Breast epithelium (tissue), 4 donors: ENCODE data around the gene STK35. TPM values are rescaled to one million over a fixed set of nuclear protein-coding genes. Genes with fewer than 3 reads are reported as not detected.

Experiments
- DNase-seq, 2 donors: peaks; one replicate each; pipeline ENCODE4 v3.0.0-alpha.2; 2019; ENCODE audit warnings: low spot score in 2 of 2
- H3K27ac ChIP-seq, 2 donors: fragments of 200-600 bp; sonication (generic) in 1 of 2; one replicate each; pipeline ENCODE4 v1.5.1; 2016 to 2019; ENCODE audit warnings: mild to moderate bottlenecking in 1 of 2
- H3K27me3 ChIP-seq, 2 donors: fragments of 200-600 bp; sonication (generic) in 1 of 2; one replicate each; pipeline versions ENCODE4 v1.5.1 to v1.6.0; 2017 to 2019; ENCODE audit warnings: control low read depth in 1 of 2, mild to moderate bottlenecking in 1 of 2
- H3K36me3 ChIP-seq: fragments of 200-600 bp; one replicate; pipeline ENCODE4 v1.5.1; 2019
- H3K4me1 ChIP-seq, 2 donors: fragments of 200-600 bp; sonication (generic); one replicate each; pipeline ENCODE4 v1.5.1; 2016 to 2019; ENCODE audit warnings: control low read depth in 1 of 2
- H3K4me3 ChIP-seq, 3 donors: fragments of 200-600 bp; sonication (generic); 1 replicate in 2 of 3; 2 replicates in 1 of 3; pipeline ENCODE4 v1.5.1; 2016 to 2019; ENCODE audit warnings: mild to moderate bottlenecking in 3 of 3, moderate library complexity in 2 of 3
- H3K9me3 ChIP-seq, 2 donors: fragments of 200-600 bp; sonication (generic) in 1 of 2; one replicate each; pipeline ENCODE4 v1.5.1; 2016 to 2019; ENCODE audit warnings: control low read depth in 1 of 2
- POLR2A ChIP-seq: fragments of 450-650 bp; IDR thresholded peaks from one replicate; pipeline ENCODE4 v1.6.1; 2016; ENCODE audit warnings: antibody characterized with exemption, mild to moderate bottlenecking, moderate library complexity
- POLR2AphosphoS5 ChIP-seq, 3 donors: sonication (generic); formaldehyde crosslinking; IDR thresholded peaks; one replicate each; pipeline ENCODE4 v1.6.1; 2017; ENCODE audit warnings: antibody characterized with exemption in 3 of 3
- intact Hi-C: fragments of 100-400 bp; cut with DNase I; formaldehyde crosslinking; loops from one replicate; pipeline ENCODE4 v1.15.1; 2023; ENCODE audit warnings: low total_unique reads
- total RNA-seq, 3 donors: library from RNA; depleted of rRNA; stranded (reverse); fragments of >200 nt; gene quantifications; one replicate each; pipeline ENCODE4 v1.1.0, GENCODE V29; 2016
- TF ChIP-seq, protein P1 (sequence below), 3 donors: fragments of 450-650 bp; IDR thresholded peaks; one replicate each; pipeline ENCODE4 v1.5.1; 2016 to 2017; ENCODE audit warnings: antibody characterized with exemption in 3 of 3, mild to moderate bottlenecking in 3 of 3, moderate library complexity in 3 of 3

The STK35 gene
- total RNA-seq, 3 donors from 2014 or later = 15.2 to 26.3 (median 16.7) TPM

DNA sequence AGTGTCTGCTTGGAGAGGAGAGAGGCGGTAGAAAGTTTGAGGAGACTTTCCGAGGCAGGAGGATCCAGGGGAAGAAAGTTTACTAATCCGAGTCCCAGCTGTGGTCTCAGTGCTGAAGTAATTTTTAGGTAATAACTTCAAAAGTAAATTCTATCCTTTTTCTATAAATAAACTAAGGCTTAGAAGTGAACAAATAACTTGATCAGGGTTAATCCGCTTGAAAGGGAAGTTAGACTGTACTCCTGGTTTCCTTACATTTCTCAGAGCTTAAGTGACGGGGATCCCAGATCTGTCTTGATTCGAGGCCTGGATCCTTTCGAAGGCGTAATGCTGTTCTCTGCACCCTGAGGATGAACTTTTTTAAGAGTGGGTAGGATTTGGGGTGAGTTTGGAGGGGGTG, 2.6 kb downstream of the STK35 start:
- TF ChIP-seq POLR2A (no peak), POLR2AphosphoS5 (IDR thresholded peaks at IDR 0.05) (no peak)
- TF ChIP-seq, protein P1, sequence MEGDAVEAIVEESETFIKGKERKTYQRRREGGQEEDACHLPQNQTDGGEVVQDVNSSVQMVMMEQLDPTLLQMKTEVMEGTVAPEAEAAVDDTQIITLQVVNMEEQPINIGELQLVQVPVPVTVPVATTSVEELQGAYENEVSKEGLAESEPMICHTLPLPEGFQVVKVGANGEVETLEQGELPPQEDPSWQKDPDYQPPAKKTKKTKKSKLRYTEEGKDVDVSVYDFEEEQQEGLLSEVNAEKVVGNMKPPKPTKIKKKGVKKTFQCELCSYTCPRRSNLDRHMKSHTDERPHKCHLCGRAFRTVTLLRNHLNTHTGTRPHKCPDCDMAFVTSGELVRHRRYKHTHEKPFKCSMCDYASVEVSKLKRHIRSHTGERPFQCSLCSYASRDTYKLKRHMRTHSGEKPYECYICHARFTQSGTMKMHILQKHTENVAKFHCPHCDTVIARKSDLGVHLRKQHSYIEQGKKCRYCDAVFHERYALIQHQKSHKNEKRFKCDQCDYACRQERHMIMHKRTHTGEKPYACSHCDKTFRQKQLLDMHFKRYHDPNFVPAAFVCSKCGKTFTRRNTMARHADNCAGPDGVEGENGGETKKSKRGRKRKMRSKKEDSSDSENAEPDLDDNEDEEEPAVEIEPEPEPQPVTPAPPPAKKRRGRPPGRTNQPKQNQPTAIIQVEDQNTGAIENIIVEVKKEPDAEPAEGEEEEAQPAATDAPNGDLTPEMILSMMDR (IDR thresholded peaks at IDR 0.05) = no peak
- no peak for DNase-seq
- no peaks in the 10 kb centered on the region for H3K9me3 ChIP-seq
- no peaks in the 10 kb centered on the region for H3K27me3 ChIP-seq
- peaks cover 0 to 15% of the 10 kb centered on the region in 2 donors for H3K4me1 ChIP-seq
- no peaks in the 10 kb centered on the region for H3K36me3 ChIP-seq
- H3K27ac ChIP-seq = peak overlapping the region in 1 of 2 donors; percentile 99
- H3K4me3 ChIP-seq = peak overlapping the region; percentile 68 to 95 (median 92)
- intact Hi-C loops = no loop called here

DNA sequence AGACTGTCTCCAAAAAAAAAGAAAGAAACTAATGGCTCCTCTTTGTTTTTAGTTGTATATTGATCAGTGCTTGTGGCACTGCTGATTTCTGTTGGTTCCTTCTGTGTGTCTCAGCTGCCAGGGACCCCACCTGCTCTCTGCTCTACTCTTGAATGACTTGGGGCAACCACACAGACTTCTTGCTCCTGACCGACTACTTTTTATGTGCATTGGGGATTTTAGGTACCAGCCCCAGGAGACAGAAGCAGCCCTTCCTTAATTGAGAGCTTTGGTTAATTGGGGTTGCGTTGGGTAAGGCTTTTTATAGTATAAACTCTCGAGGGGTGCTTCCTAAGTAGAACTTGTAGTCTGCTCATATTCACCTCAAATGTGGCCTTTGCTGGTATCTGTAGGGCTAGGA, 6.9 kb downstream of the STK35 start:
- Histone ChIP-seq H3K36me3 (no peaks in the 10 kb centered on the region), H3K9me3 (no peaks in the 10 kb centered on the region), H3K4me3 (no peak overlapping the region), H3K4me1 (peaks cover 0 to 21% of the 10 kb centered on the region in 2 donors), H3K27ac (no peak overlapping the region), H3K27me3 (no peaks in the 10 kb centered on the region)
- no peak for DNase-seq
- TF ChIP-seq POLR2AphosphoS5 (IDR thresholded peaks at IDR 0.05) (no peak), POLR2A (no peak)
- TF ChIP-seq, protein P1 (IDR thresholded peaks at IDR 0.05) = no peak
- intact Hi-C loops = no loop called here

DNA sequence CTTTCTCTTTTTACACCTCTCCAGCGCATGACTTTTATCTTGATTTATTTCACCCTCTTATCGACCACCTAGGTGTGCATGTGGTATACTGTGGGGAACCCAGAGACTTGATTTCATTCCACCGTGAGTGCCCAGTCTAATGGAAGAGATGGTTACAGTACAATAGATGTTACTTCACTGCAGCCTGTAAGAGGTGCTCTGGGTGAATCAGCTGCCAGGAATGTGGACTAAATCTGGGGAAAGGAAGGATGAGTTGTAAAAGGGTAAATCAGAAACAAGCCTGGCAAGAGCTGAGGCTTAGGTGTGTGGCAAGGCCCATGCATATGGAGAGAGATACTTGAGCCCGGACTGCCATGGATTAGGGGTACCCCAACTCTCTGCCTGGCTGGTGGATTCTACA, 7.4 kb downstream of the STK35 start:
- Histone ChIP-seq H3K36me3 (no peaks in the 10 kb centered on the region), H3K27me3 (no peaks in the 10 kb centered on the region), H3K4me3 (no peak overlapping the region), H3K4me1 (peaks cover 0 to 21% of the 10 kb centered on the region in 2 donors), H3K27ac (peak overlapping the region in 1 of 2 donors; percentile 17), H3K9me3 (no peaks in the 10 kb centered on the region)
- TF ChIP-seq, protein P1 (IDR thresholded peaks at IDR 0.05) = no peak
- TF ChIP-seq POLR2AphosphoS5 (IDR thresholded peaks at IDR 0.05) = no peak
- no peak for TF ChIP-seq POLR2A
- no peak for DNase-seq
- intact Hi-C loops = no loop called here

DNA sequence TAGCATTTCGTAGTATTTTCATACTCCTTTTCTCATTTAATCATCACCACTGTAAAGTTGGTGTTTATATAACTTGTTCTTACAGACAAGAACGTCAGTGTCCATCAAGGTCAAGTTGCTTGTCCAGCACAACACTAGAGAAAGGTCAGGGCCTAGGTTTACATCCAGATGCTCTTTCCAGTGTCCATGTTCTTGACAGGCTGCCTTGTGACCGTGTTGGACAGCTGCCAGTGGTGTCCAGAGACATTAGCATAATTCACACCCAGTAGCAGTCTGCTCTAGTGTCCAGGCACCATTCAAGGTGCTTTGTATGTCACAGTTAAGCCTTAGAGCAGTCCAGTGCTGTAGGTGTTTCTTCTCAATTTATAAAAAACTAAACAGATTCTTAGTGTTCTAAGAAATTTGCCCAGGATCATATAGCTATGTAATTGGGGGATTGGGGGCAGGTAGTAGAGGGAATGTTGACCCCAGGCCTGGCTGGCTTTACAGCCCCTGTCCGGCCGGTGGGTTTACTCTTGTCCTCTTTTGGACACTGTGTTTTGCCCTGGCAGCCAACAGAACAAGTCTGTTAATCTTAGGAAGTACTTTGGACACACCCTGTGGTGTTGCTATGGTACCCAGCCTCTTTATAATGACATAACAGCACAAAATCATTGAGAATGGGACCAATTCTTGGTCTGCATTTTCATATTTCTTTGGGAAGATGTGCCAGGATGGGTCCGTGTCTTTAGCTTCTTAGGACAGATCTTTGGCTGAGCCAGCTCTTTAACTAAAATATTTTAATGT, 8.0 kb downstream of the STK35 start:
- Histone ChIP-seq H3K27ac (peak overlapping the region in 1 of 2 donors; percentile 17), H3K4me1 (peaks cover 0 to 18% of the 10 kb centered on the region in 2 donors), H3K27me3 (no peaks in the 10 kb centered on the region), H3K36me3 (no peaks in the 10 kb centered on the region), H3K9me3 (no peaks in the 10 kb centered on the region), H3K4me3 (no peak overlapping the region)
- no peak for DNase-seq
- TF ChIP-seq POLR2A = no peak
- TF ChIP-seq, protein P1 (IDR thresholded peaks at IDR 0.05) = no peak
- no peak for TF ChIP-seq POLR2AphosphoS5 (IDR thresholded peaks at IDR 0.05)
- intact Hi-C loops = no loop called here

DNA sequence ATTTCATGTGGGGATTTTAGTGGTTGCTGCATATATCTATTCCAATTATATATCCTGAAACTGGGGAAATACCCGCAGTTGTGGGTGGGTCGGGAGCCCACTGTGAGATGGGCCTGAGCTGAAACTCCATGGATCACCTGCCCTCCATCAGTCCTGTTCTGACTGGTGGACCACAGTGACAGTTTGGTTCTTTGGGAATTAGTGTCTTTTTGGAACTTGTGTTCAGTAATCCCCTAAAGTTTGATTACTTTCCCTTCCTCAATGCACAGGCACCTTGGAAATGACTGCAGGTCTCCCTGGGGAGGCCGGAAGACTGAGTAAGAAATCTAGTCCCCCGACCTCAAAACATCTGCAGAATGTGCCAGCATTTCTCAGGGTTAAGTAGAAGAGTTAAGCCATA, 11.3 kb downstream of the STK35 start:
- Histone ChIP-seq H3K4me1 (peaks cover 0 to 14% of the 10 kb centered on the region in 2 donors), H3K36me3 (peaks cover 5% of the 10 kb centered on the region), H3K9me3 (no peaks in the 10 kb centered on the region), H3K4me3 (no peak overlapping the region), H3K27me3 (no peaks in the 10 kb centered on the region), H3K27ac (no peak overlapping the region)
- intact Hi-C loops = no loop called here
- TF ChIP-seq POLR2A = no peak
- TF ChIP-seq, protein P1 (IDR thresholded peaks at IDR 0.05) = no peak
- DNase-seq = no peak
